Ovary (tissue), 9 donors: Measurements from ENCODE around the gene SPTLC1. TPM values are rescaled to one million over a fixed set of nuclear protein-coding genes. Genes with fewer than 3 reads are reported as not detected.

ENCODE experiments used
- DNase-seq, 5 donors: peaks; one replicate each; pipeline ENCODE4 v3.0.0-alpha.2; 2019 to 2020
- H3K27ac ChIP-seq, 2 donors: fragments of 200-600 bp; one replicate each; pipeline versions ENCODE4 v1.5.1 to v1.8.0; 2019 to 2022
- H3K27me3 ChIP-seq: fragments of 200-600 bp; one replicate; pipeline ENCODE4 v1.8.0; 2022
- H3K36me3 ChIP-seq: fragments of 200-600 bp; sonication (generic); one replicate; pipeline ENCODE4 v1.5.1; 2019
- H3K4me1 ChIP-seq: one replicate; pipeline ENCODE4 v1.8.1; 2013; ENCODE audit warnings: mild to moderate bottlenecking, moderate library complexity; ENCODE audit not compliant: insufficient read depth
- H3K4me3 ChIP-seq: fragments of 200-600 bp; sonication (generic); one replicate; pipeline ENCODE4 v1.5.1; 2017
- H3K9me3 ChIP-seq, 2 donors: fragments of 200-600 bp in 1 of 2; sonication (generic) in 1 of 2; one replicate each; pipeline versions ENCODE4 v1.5.1 to v1.8.1; 2013 to 2019; ENCODE audit warnings: mild to moderate bottlenecking in 1 of 2, moderate library complexity in 1 of 2
- CTCF ChIP-seq, 3 donors: fragments of 450-650 bp in 2 of 3; fragments of 200-600 bp in 1 of 3; IDR thresholded peaks; one replicate each; pipeline versions ENCODE4 v1.5.1 to v1.8.0; 2016 to 2022; ENCODE audit warnings: antibody characterized with exemption in 3 of 3, mild to moderate bottlenecking in 1 of 3
- EP300 ChIP-seq: sonication (generic); formaldehyde crosslinking; IDR thresholded peaks from one replicate; pipeline ENCODE4 v1.6.1; 2017; ENCODE audit warnings: antibody characterized with exemption
- POLR2A ChIP-seq: fragments of 450-650 bp; IDR thresholded peaks from one replicate; pipeline ENCODE4 v1.6.1; 2017; ENCODE audit warnings: antibody characterized with exemption, mild to moderate bottlenecking, moderate library complexity
- WGBS, 3 donors: extraction: QIAGEN DNeasy Blood & Tissue Kit in 1 of 3; methylation state at CpG; one replicate each; pipeline versions ENCODE4 v1.1.5 to v1.1.7; 2013 to 2017; 5-methylcytosine and 5-hydroxymethylcytosine counted together
- intact Hi-C, 4 donors: fragments of 100-400 bp; cut with DNase I; formaldehyde crosslinking; loops; one replicate each; pipeline versions ENCODE4 v1.11.0 to v1.15.1; 2022 to 2023
- polyA plus RNA-seq, 2 donors: library from polyadenylated mRNA; stranded (reverse); fragments of 200-250 nt in 1 of 2; fragments of 350-450 nt in 1 of 2; fragmentation: Illumina TruSeq in 1 of 2; extraction: RNeasy Lipid Tissue Mini Kit (QIAGEN cat#74804) in 1 of 2; gene quantifications; one replicate each; pipeline ENCODE4 v1.2.3, GENCODE V29; 2013 to 2014
- total RNA-seq, 7 donors: library from RNA; depleted of rRNA in 2 of 7; stranded (reverse); fragments of >200 nt in 2 of 7; fragmentation: NEBNext Ultra II Directional in 3 of 7; extraction: Animal tissue kit (Norgen Biotek cat#: 25700) in 3 of 7; gene quantifications; one replicate each; pipeline versions ENCODE4 v1.1.0 to v1.2.4, GENCODE V29; 2016 to 2023
- donor health status: DM: no; HTN: no; CAD: no; lungs with moderate emphysema.
- donor health status: DM: no; HTN: no; CAD: no.
- donor health status: Bipolar disorder and iron deficiency.
- donor health status: DM: yes; HTN: yes; CAD: no.
- donor health status: DM: no; HTN: no; CAD: no.
- donor health status: DM: yes; HTN: yes; CAD: no.

Gene SPTLC1
- total and polyA plus RNA-seq, 9 donors = 54.3 to 80.2 (median 72.0) TPM

- H3K27me3 ChIP-seq = no peaks in the 10 kb centered on the region
- no peaks in the 10 kb centered on the region for H3K36me3 ChIP-seq
- peaks cover 15% of the 10 kb centered on the region for H3K4me1 ChIP-seq
- intact Hi-C loops = no loop called here
- TF ChIP-seq CTCF (IDR thresholded peaks at IDR 0.05) = no peak
- TF ChIP-seq EP300 = no peak
- TF ChIP-seq POLR2A = no peak
- no peak overlapping the region for H3K27ac ChIP-seq
- no peak for DNase-seq
- no peak overlapping the region for H3K4me3 ChIP-seq
- no peaks in the 10 kb centered on the region for H3K9me3 ChIP-seq
- WGBS, 3 donors = 94 to 97% (median 96%) methylated on average over 5 of the region's 5 CpGs
These were observed 81.2 kb downstream of the SPTLC1 start for GRCh38 chr9:92033991-92034390.

GRCh38 chr9:92033307-92033706, 81.9 kb downstream of the SPTLC1 start:
- no peak for DNase-seq
- Histone ChIP-seq H3K27ac (no peak overlapping the region), H3K4me3 (no peak overlapping the region), H3K36me3 (no peaks in the 10 kb centered on the region), H3K27me3 (no peaks in the 10 kb centered on the region), H3K4me1 (peaks cover 12% of the 10 kb centered on the region), H3K9me3 (no peaks in the 10 kb centered on the region)
- intact Hi-C loops = no loop called here
- TF ChIP-seq POLR2A (no peak), CTCF (IDR thresholded peaks at IDR 0.05) (no peak), EP300 (no peak)
- 90 to 98% (median 96%) methylated on average over 5 of the region's 5 CpGs for WGBS, 3 donors

GRCh38 chr9:92032891-92033290, 82.3 kb downstream of the SPTLC1 start:
- no peak for TF ChIP-seq POLR2A
- TF ChIP-seq CTCF (IDR thresholded peaks at IDR 0.05) = no peak
- no peak for TF ChIP-seq EP300
- no peak for DNase-seq
- Histone ChIP-seq H3K4me3 (no peak overlapping the region), H3K27me3 (no peaks in the 10 kb centered on the region), H3K27ac (no peak overlapping the region), H3K36me3 (no peaks in the 10 kb centered on the region), H3K4me1 (peaks cover 12% of the 10 kb centered on the region), H3K9me3 (no peaks in the 10 kb centered on the region)
- intact Hi-C loops = no loop called here
- WGBS, 3 donors = 90 to 94% (median 92%) methylated on average over 5 of the region's 5 CpGs

- no peak overlapping the region for H3K4me3 ChIP-seq
- DNase-seq = no peak
- peaks cover 4% of the 10 kb centered on the region for H3K4me1 ChIP-seq
- intact Hi-C loops = no loop called here
- TF ChIP-seq EP300 (no peak), CTCF (IDR thresholded peaks at IDR 0.05) (no peak), POLR2A (no peak)
- no peaks in the 10 kb centered on the region for H3K9me3 ChIP-seq
- H3K27me3 ChIP-seq = no peaks in the 10 kb centered on the region
- no peak overlapping the region for H3K27ac ChIP-seq
- 89 to 96% (median 95%) methylated on average over 3 of the region's 3 CpGs for WGBS, 3 donors
- H3K36me3 ChIP-seq = no peaks in the 10 kb centered on the region
These were observed 84.8 kb downstream of the SPTLC1 start for GRCh38 chr9:92030367-92030766.

- no peaks in the 10 kb centered on the region for H3K9me3 ChIP-seq
- no peak for TF ChIP-seq EP300
- TF ChIP-seq CTCF (IDR thresholded peaks at IDR 0.05) = no peak
- no peak for TF ChIP-seq POLR2A
- intact Hi-C loops = no loop called here
- WGBS, 3 donors = 92 to 93% (median 93%) methylated on average over 4 of the region's 4 CpGs
- H3K36me3 ChIP-seq = no peaks in the 10 kb centered on the region
- no peak overlapping the region for H3K27ac ChIP-seq
- H3K27me3 ChIP-seq = no peaks in the 10 kb centered on the region
- no peak for DNase-seq
- no peak overlapping the region for H3K4me3 ChIP-seq
- H3K4me1 ChIP-seq = no peaks in the 10 kb centered on the region
These were observed 85.7 kb downstream of the SPTLC1 start for GRCh38 chr9:92029553-92029952.
